Fibroblast of lung (primary cell): Measurements from ENCODE around the gene KIF1A. TPM values are rescaled to one million over a fixed set of nuclear protein-coding genes. Genes with fewer than 3 reads are reported as not detected.

Source experiments
- DNase-seq, 2 donors: peaks; one replicate each; pipeline versions ENCODE4 v3.0.0 to v3.0.0-alpha.2; 2010; ENCODE audit warnings: low read depth in 2 of 2
- H2AFZ ChIP-seq: 2 replicates; pipeline ENCODE4 v1.5.1; 2012; ENCODE audit warnings: low read length, control low read depth, inconsistent platforms
- H3K27ac ChIP-seq: 2 replicates; pipeline ENCODE4 v1.5.1; 2011; ENCODE audit warnings: low read length, control low read depth; ENCODE audit not compliant: insufficient read depth
- H3K27me3 ChIP-seq: 2 replicates; pipeline ENCODE4 v1.5.1; 2011; ENCODE audit warnings: mild to moderate bottlenecking, low read length; ENCODE audit not compliant: control insufficient read depth, insufficient read depth
- H3K36me3 ChIP-seq: 2 replicates; pipeline ENCODE4 v1.5.1; 2011; ENCODE audit warnings: low read length; ENCODE audit not compliant: control insufficient read depth, insufficient read depth
- H3K4me1 ChIP-seq: 2 replicates; pipeline ENCODE4 v1.5.1; 2011; ENCODE audit warnings: low read length; ENCODE audit not compliant: control insufficient read depth, insufficient read depth; ENCODE audit errors: extremely low read depth
- H3K4me2 ChIP-seq: 2 replicates; pipeline ENCODE4 v1.5.1; 2011; ENCODE audit warnings: low read length, control low read depth; ENCODE audit not compliant: insufficient read depth; ENCODE audit errors: extremely low read depth
- H3K4me3 ChIP-seq, 4 experiments: fragments of 200-600 bp in 1 of 4; sonication (generic) in 1 of 4; replicated peaks in 1 of 4; 2 replicates each; pipeline ENCODE4 v1.5.1; 2011 to 2016; ENCODE audit warnings: low read length in 4 of 4, low read depth in 3 of 4, mild to moderate bottlenecking in 3 of 4, control low read depth in 2 of 4, inconsistent platforms in 1 of 4, mixed read lengths in 1 of 4; ENCODE audit not compliant: insufficient read depth in 1 of 4; ENCODE audit errors: control extremely low read depth in 1 of 4
- H3K79me2 ChIP-seq: 2 replicates; pipeline ENCODE4 v1.5.1; 2012; ENCODE audit warnings: mild to moderate bottlenecking, low read length, inconsistent platforms; ENCODE audit not compliant: control insufficient read depth, insufficient read depth
- H3K9ac ChIP-seq: 2 replicates; pipeline ENCODE4 v1.5.1; 2011; ENCODE audit warnings: mild to moderate bottlenecking, low read length, control low read depth; ENCODE audit not compliant: insufficient read depth
- H3K9me3 ChIP-seq: 2 replicates; pipeline ENCODE4 v1.5.1; 2012; ENCODE audit warnings: low read depth, low read length; ENCODE audit not compliant: control insufficient read depth, insufficient read depth
- H4K20me1 ChIP-seq: 2 replicates; pipeline ENCODE4 v1.5.1; 2011; ENCODE audit warnings: low read length; ENCODE audit not compliant: control insufficient read depth, insufficient read depth; ENCODE audit errors: extremely low read depth
- CTCF ChIP-seq, 2 donors: IDR thresholded peaks in 1 of 2; conservative IDR thresholded peaks in 1 of 2; 1 replicate in 1 of 2; 2 replicates in 1 of 2; pipeline ENCODE4 v1.5.1; 2011 to 2012; ENCODE audit warnings: low read length in 2 of 2, control low read depth in 1 of 2, inconsistent platforms in 1 of 2, low read depth in 1 of 2, mild to moderate bottlenecking in 1 of 2
- EZH2 ChIP-seq: IDR thresholded peaks from 2 replicates; pipeline ENCODE4 v1.5.1; 2012; ENCODE audit warnings: low read length, control low read depth, mild to moderate bottlenecking; ENCODE audit errors: missing control alignments
- polyA plus RNA-seq, 2 donors: library from polyadenylated mRNA; depleted of rRNA in 1 of 2; stranded (reverse) in 1 of 2; unstranded in 1 of 2; fragments of >200 nt; gene quantifications; 2 replicates each; pipeline ENCODE4 v1.2.1, GENCODE V29; 2011 to 2012; ENCODE audit warnings: missing spikeins in 1 of 2
- total RNA-seq: library from RNA; depleted of rRNA; stranded (reverse); fragments of >200 nt; gene quantifications from 2 replicates; pipeline ENCODE4 v1.2.1, GENCODE V29; 2014

The KIF1A gene
- total and polyA plus RNA-seq, 2 donors (not counting 1 experiment from before 2014, with no cell fraction given) = 0.05 TPM; not detected in 1

- no peak overlapping the region for H3K9ac ChIP-seq
Observed at GRCh38 chr2:240760576-240761246, 59.3 kb downstream of the KIF1A start.

GRCh38 chr2:240760121-240760520 lies 59.9 kb downstream of the KIF1A start:
- H3K27me3 ChIP-seq = no peaks in the 10 kb centered on the region
- no peak overlapping the region for H3K9ac ChIP-seq
- no peaks in the 10 kb centered on the region for H3K4me1 ChIP-seq
- H3K9me3 ChIP-seq = no peaks in the 10 kb centered on the region
- H3K4me3 ChIP-seq = no peak overlapping the region
- H4K20me1 ChIP-seq = no peaks in the 10 kb centered on the region
- H3K4me2 ChIP-seq = no peak overlapping the region
- no peaks in the 10 kb centered on the region for H3K79me2 ChIP-seq
- no peak overlapping the region for H2AFZ ChIP-seq
- no peak overlapping the region for H3K27ac ChIP-seq
- no peaks in the 10 kb centered on the region for H3K36me3 ChIP-seq
- DNase-seq = no peak
- TF ChIP-seq CTCF (conservative IDR thresholded peaks at IDR 0.05 in 1 of 2, IDR thresholded peaks at IDR 0.05 in 1 of 2; ENCODE audit: low read depth in 1 of 2, low read length in 2 of 2) = no peak
- no peak for TF ChIP-seq EZH2

More at GRCh38 chr2:240760576-240761246, 59.3 kb downstream of the KIF1A start:
- TF ChIP-seq CTCF (conservative IDR thresholded peaks at IDR 0.05 in 1 of 2, IDR thresholded peaks at IDR 0.05 in 1 of 2; ENCODE audit: low read depth in 1 of 2, low read length in 2 of 2) (no peak), EZH2 (no peak)
- Histone ChIP-seq H3K27me3 (no peaks in the 10 kb centered on the region), H3K4me1 (no peaks in the 10 kb centered on the region), H2AFZ (no peak overlapping the region), H3K4me3 (no peak overlapping the region), H3K27ac (no peak overlapping the region), H4K20me1 (no peaks in the 10 kb centered on the region), H3K36me3 (no peaks in the 10 kb centered on the region), H3K79me2 (no peaks in the 10 kb centered on the region), H3K4me2 (no peak overlapping the region), H3K9me3 (no peaks in the 10 kb centered on the region)
- DNase-seq = no peak

- no peaks in the 10 kb centered on the region for H4K20me1 ChIP-seq
- no peaks in the 10 kb centered on the region for H3K4me1 ChIP-seq
- no peaks in the 10 kb centered on the region for H3K79me2 ChIP-seq
- peak in 1 of 2 donors; percentile 4 for DNase-seq
- H3K9me3 ChIP-seq = no peaks in the 10 kb centered on the region
- H3K27ac ChIP-seq = no peak overlapping the region
- no peak overlapping the region for H3K9ac ChIP-seq
- H3K4me2 ChIP-seq = no peak overlapping the region
- TF ChIP-seq CTCF (conservative IDR thresholded peaks at IDR 0.05 in 1 of 2, IDR thresholded peaks at IDR 0.05 in 1 of 2; ENCODE audit: low read depth in 1 of 2, low read length in 2 of 2) = no peak
- no peak for TF ChIP-seq EZH2
- no peaks in the 10 kb centered on the region for H3K36me3 ChIP-seq
- H2AFZ ChIP-seq = no peak overlapping the region
- no peaks in the 10 kb centered on the region for H3K27me3 ChIP-seq
- no peak overlapping the region for H3K4me3 ChIP-seq
Observed at GRCh38 chr2:240759459-240759858, 60.6 kb downstream of the KIF1A start.
